SU-DHL-6 (cell line): Measurements from ENCODE around the gene RB1.

Source experiments
- H2AFZ ChIP-seq: fragments of 200-600 bp; sonication (generic); 2 replicates; pipeline ENCODE4 v1.6.1; 2014; ENCODE audit warnings: low read depth, mild to moderate bottlenecking, moderate library complexity, mixed read lengths, antibody characterized with exemption, low read length; ENCODE audit not compliant: severe bottlenecking
- H3F3A ChIP-seq: fragments of 200-600 bp; shearing (Covaris generic); 2 replicates; pipeline ENCODE4 v1.6.0; 2016; ENCODE audit warnings: antibody characterized with exemption, mild to moderate bottlenecking; ENCODE audit not compliant: insufficient read depth
- H3K27ac ChIP-seq: fragments of 200-600 bp; sonication (generic); 2 replicates; pipeline ENCODE4 v1.5.1; 2016; ENCODE audit warnings: low read depth, mild to moderate bottlenecking, low read length, moderate library complexity, mixed read lengths
- H3K27me3 ChIP-seq: fragments of 200-600 bp; sonication (generic), shearing (Covaris generic); 2 replicates; pipeline ENCODE4 v1.6.0; 2014; ENCODE audit warnings: mild to moderate bottlenecking, low read length
- H3K36me3 ChIP-seq: fragments of 200-600 bp; sonication (generic); 2 replicates; pipeline ENCODE4 v1.6.1; 2014; ENCODE audit warnings: mild to moderate bottlenecking, low read length, mixed read lengths
- H3K4me2 ChIP-seq: fragments of 300-600, 200-600 bp; shearing (Covaris generic), sonication (generic); 2 replicates; pipeline ENCODE4 v1.6.0; 2014; ENCODE audit warnings: low read length, low read depth, mild to moderate bottlenecking; ENCODE audit not compliant: poor library complexity, severe bottlenecking
- H3K4me3 ChIP-seq: fragments of 200-600 bp; sonication (generic); 2 replicates; pipeline ENCODE4 v1.5.1; 2014; ENCODE audit warnings: antibody characterized with exemption, low read length, mild to moderate bottlenecking, mixed read lengths; ENCODE audit not compliant: insufficient read depth, poor library complexity, severe bottlenecking
- H3K79me2 ChIP-seq: fragments of 200-600 bp; sonication (generic); 2 replicates; pipeline ENCODE4 v1.6.1; 2014; ENCODE audit warnings: mild to moderate bottlenecking, low read length, moderate library complexity; ENCODE audit not compliant: insufficient read depth
- H3K9ac ChIP-seq: fragments of 200-600 bp; sonication (generic); 2 replicates; pipeline ENCODE4 v1.7.0; 2014; ENCODE audit warnings: mild to moderate bottlenecking, low read length
- H3K9me2 ChIP-seq: fragments of 200-600 bp; sonication (generic); replicated peaks from 2 replicates; pipeline ENCODE4 v1.6.1; 2014; ENCODE audit warnings: low read length; ENCODE audit not compliant: insufficient read depth
- H3K9me3 ChIP-seq: fragments of 200-600 bp; sonication (generic); 2 replicates; pipeline ENCODE4 v1.6.1; 2014; ENCODE audit warnings: low read length, mixed read lengths; ENCODE audit not compliant: insufficient read depth
- H4K20me1 ChIP-seq: fragments of 200-600 bp; sonication (generic); 2 replicates; pipeline ENCODE4 v1.6.1; 2014; ENCODE audit warnings: low read depth, mild to moderate bottlenecking, antibody characterized with exemption, low read length, moderate library complexity, mixed read lengths
- CTCF ChIP-seq: fragments of 200-600 bp; sonication (generic); IDR thresholded peaks from one replicate; pipeline ENCODE4 v1.5.1; 2017; ENCODE audit warnings: antibody characterized with exemption, mild to moderate bottlenecking, low read length, moderate library complexity; ENCODE audit not compliant: insufficient read depth, poor library complexity, severe bottlenecking
- EZH2phosphoT487 ChIP-seq: fragments of 200-600 bp; sonication (generic), shearing (Covaris generic); conservative IDR thresholded peaks from 2 replicates; pipeline ENCODE4 v1.6.1; 2018; ENCODE audit warnings: mild to moderate bottlenecking, antibody characterized with exemption, low read length, moderate library complexity, mixed read lengths

Gene RB1

DNA sequence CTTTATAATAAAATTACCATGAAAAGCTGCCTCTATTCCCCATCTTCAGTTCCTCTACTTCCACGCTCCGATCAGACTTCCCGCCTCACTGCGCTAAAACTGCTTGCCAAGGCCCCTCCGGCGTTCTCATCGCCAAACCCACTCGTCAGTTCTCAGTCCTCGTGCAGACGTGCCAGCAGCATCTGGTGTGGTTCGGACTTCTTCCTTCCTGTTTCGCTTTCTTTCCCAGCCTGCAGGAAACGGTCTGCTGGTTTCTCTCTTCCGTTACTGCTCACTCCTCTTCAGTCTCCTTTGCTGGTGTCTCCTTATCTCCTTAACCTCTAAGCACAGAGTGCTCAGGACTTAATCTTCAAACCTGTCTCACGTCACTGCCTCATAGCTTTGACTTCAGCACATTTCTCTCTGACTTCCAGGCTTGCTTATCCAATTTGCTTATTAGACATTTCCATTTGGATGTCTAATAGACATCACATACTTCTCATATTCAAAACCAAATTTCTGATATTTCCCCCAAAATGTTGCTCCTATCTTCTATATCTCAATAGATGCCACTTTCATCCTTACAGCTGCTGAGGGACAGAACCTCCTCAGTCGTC is 189.0 kb downstream of the RB1 start:
- Histone ChIP-seq H3K79me2 (no peaks in the 10 kb centered on the region; the same call in 1 of the 2 replicates), H3K9me2 (no peaks in the 10 kb centered on the region), H3K36me3 (peaks cover 16% of the 10 kb centered on the region), H3K9ac (peak overlapping the region; percentile 69), H3K4me3 (peak overlapping the region; percentile 51), H3F3A (peaks cover 67% of the 10 kb centered on the region), H2AFZ (no peak overlapping the region), H4K20me1 (no peaks in the 10 kb centered on the region), H3K27me3 (no peaks in the 10 kb centered on the region), H3K27ac (peak overlapping the region; percentile 96), H3K4me2 (peak overlapping the region; percentile 93), H3K9me3 (no peaks in the 10 kb centered on the region)
- no peak for TF ChIP-seq CTCF
- no peak for TF ChIP-seq EZH2phosphoT487

DNA sequence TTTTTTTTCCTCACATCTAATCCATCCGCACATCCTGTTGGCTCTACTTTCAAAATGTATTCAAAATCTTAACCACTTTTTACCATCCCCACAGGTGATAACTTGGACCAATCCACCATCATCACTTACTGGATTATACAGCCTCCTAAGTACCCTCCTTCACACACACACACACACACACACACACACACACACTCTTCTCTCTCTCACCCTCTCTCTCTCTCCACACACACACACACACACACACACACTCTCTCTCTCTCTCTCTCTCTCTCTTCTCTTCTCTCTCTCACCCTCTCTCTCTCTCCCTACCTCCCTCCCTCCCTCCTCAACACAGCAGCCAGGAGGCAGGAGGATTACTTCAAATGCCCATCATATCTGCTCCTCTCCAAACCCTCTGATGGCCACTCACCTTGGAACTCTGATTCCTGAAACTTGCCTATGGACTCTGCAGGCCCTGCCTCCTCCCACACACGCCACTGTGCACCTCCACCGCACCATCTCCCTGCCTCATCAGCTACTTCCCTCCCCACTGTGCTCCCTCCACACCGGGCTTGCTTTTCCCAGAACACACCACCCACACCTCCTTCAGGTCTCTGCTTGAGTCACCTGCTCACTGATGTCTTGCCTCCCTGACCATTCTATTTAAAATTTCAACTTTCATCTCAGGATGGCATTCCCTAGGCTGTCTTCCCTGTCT is 189.7 kb downstream of the RB1 start:
- Histone ChIP-seq H3K36me3 (peaks cover 9% of the 10 kb centered on the region), H3K4me3 (peak overlapping the region; percentile 32), H2AFZ (no peak overlapping the region), H3K27me3 (no peaks in the 10 kb centered on the region), H3F3A (peaks cover 67% of the 10 kb centered on the region), H3K9me2 (no peaks in the 10 kb centered on the region), H3K4me2 (peak overlapping the region; percentile 93), H3K79me2 (no peaks in the 10 kb centered on the region; the same call in 1 of the 2 replicates), H4K20me1 (no peaks in the 10 kb centered on the region), H3K27ac (peak overlapping the region; percentile 96), H3K9me3 (no peaks in the 10 kb centered on the region), H3K9ac (peak overlapping the region; percentile 69)
- TF ChIP-seq EZH2phosphoT487 = no peak
- no peak for TF ChIP-seq CTCF

GRCh38 chr13:48493851-48494250 is 190.3 kb downstream of the RB1 start:
- no peaks in the 10 kb centered on the region for H3K9me3 ChIP-seq
- H3K4me2 ChIP-seq = peak overlapping the region; percentile 93
- H3K9ac ChIP-seq = peak overlapping the region; percentile 69
- H3K9me2 ChIP-seq = no peaks in the 10 kb centered on the region
- peaks cover 64% of the 10 kb centered on the region for H3F3A ChIP-seq
- H3K27ac ChIP-seq = peak overlapping the region; percentile 96
- H3K27me3 ChIP-seq = no peaks in the 10 kb centered on the region
- no peak overlapping the region for H2AFZ ChIP-seq
- TF ChIP-seq CTCF (no peak), EZH2phosphoT487 (no peak)
- no peaks in the 10 kb centered on the region for H4K20me1 ChIP-seq
- no peaks in the 10 kb centered on the region; the same call in 1 of the 2 replicates for H3K79me2 ChIP-seq
- peaks cover 4% of the 10 kb centered on the region; the same call in 1 of the 2 replicates for H3K36me3 ChIP-seq
- no peak overlapping the region for H3K4me3 ChIP-seq
